ENCODE results near the gene PLCB3.

Gene PLCB3

GRCh38 chr11:64285885-64286800, 34.8 kb downstream of the PLCB3 start:
- peaks cover 23% of the 10 kb centered on the region for H3K36me3 ChIP-seq
- TF ChIP-seq CTCF (IDR thresholded peaks at IDR 0.05; ENCODE audit: low read depth, low read length) = peak; percentile 27; the same call in 1 of the 2 replicates
- DNase-seq = peak; percentile 39
- peaks cover 6% of the 10 kb centered on the region for H3K27me3 ChIP-seq (ENCODE audit: insufficient read depth, low read depth, severe bottlenecking)
- H3K9me3 ChIP-seq (ENCODE audit: severe bottlenecking) = no peaks in the 10 kb centered on the region
- H3K4me3 ChIP-seq (ENCODE audit: low read depth, low read length) = peak overlapping the region; percentile 96
- H3K27ac ChIP-seq = peak overlapping the region; percentile 91

DNA sequence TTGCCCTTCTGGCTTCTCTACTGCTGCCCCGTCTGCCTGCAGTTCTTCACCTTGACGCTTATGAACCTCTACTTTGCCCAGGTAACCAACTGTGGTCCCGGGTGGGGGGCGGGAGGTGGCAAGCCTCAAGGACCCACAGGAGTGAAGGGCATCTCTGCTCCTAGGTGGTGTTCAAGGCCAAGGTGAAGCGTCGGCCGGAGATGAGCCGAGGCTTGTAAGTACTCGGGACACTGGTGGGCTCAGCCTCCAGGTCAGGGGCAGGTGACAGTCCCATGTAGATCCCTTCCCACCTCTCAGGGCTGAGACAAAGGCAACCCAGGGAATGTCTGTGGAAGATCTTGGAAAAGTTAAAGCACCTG, 35.5 kb downstream of the PLCB3 start:
- no peak overlapping the region for H3K27ac ChIP-seq
- DNase-seq = no peak
- no peak for TF ChIP-seq CTCF (IDR thresholded peaks at IDR 0.05; ENCODE audit: low read depth, low read length)

DNA sequence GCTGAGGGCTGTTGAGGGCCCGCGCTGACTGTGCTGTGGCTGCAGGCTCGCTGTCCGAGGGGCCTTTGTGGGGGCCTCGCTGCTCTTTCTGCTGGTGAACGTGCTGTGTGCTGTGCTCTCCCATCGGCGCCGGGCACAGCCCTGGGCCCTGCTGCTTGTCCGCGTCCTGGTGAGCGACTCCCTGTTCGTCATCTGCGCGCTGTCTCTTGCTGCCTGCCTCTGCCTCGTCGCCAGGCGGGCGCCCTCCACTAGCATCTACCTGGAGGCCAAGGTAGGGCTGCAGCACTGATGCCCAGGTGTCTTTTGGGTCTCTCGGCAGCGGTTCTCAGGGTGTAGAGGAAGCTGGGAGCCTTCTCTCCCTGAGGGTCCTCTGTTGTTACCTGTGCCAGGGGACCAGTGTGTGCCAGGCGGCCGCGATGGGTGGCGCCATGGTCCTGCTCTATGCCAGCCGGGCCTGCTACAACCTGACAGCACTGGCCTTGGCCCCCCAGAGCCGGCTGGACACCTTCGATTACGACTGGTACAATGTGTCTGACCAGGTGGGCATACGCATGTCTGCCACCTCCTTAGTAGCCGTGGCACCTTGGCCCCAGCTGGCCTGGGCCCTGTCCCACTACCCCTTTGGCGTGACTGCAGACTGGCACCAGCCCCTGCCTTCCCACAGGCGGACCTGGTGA, 36.5 kb downstream of the PLCB3 start:
- peaks cover 8% of the 10 kb centered on the region for H3K36me3 ChIP-seq
- TF ChIP-seq CTCF (IDR thresholded peaks at IDR 0.05; ENCODE audit: low read depth, low read length) = no peak
- H3K4me3 ChIP-seq (ENCODE audit: low read depth, low read length) = no peak overlapping the region
- H3K27ac ChIP-seq = no peak overlapping the region
- no peak for DNase-seq
- peaks cover 16% of the 10 kb centered on the region for H3K27me3 ChIP-seq (ENCODE audit: insufficient read depth, low read depth, severe bottlenecking)
- H3K9me3 ChIP-seq (ENCODE audit: severe bottlenecking) = no peaks in the 10 kb centered on the region

More for the DNA sequence above, 35.5 kb downstream of the PLCB3 start:
- H3K4me3 ChIP-seq (ENCODE audit: low read depth, low read length) = no peak overlapping the region
- H3K9me3 ChIP-seq (ENCODE audit: severe bottlenecking) = no peaks in the 10 kb centered on the region
- peaks cover 17% of the 10 kb centered on the region for H3K36me3 ChIP-seq
- H3K27me3 ChIP-seq (ENCODE audit: insufficient read depth, low read depth, severe bottlenecking) = peaks cover 9% of the 10 kb centered on the region

DNA sequence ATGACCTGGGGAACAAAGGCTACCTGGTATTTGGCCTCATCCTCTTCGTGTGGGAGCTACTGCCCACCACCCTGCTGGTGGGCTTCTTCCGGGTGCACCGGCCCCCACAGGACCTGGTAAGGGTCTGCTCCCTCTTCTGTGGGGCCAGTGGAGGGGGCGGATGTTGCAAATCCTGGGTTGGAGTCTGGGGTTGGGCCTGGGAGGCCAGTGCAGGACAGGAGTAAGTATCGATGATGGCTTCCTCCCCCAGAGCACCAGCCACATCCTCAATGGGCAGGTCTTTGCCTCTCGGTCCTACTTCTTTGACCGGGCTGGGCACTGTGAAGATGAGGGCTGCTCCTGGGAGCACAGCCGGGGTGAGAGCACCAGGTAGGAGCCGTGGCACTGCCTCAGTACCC, 37.0 kb downstream of the PLCB3 start:
- TF ChIP-seq CTCF (IDR thresholded peaks at IDR 0.05; ENCODE audit: low read depth, low read length) = no peak
- H3K27me3 ChIP-seq (ENCODE audit: insufficient read depth, low read depth, severe bottlenecking) = peaks cover 22% of the 10 kb centered on the region
- H3K9me3 ChIP-seq (ENCODE audit: severe bottlenecking) = no peaks in the 10 kb centered on the region
- H3K4me3 ChIP-seq (ENCODE audit: low read depth, low read length) = no peak overlapping the region
- H3K36me3 ChIP-seq = peaks cover 3% of the 10 kb centered on the region
- no peak overlapping the region for H3K27ac ChIP-seq
- no peak for DNase-seq

DNA sequence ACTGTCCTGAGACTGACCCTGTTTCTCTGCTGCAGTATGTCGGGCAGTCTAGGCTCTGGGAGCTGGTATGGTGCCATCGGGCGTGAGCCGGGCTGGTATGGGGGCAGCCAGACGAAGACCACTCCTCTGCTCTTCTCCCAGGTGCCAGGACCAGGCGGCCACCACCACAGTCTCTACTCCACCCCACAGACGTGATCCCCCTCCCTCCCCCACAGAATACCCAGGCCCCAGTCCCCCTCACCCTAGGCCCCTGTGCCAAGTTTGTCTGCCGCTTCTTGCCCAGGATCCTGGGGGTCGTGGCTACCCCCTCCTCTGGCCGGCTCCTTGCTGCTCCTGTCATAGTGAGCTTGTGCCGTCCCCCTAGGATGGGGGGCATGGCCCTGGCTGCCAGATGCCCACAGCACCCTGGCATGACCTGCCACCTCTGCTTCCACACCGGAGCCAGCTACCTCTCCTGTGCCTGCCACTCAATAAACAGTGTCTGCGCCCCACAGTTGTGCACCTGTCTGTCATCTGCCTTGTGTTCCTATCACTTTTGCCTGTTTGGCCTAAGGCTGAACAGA, 37.8 kb downstream of the PLCB3 start:
- H3K27me3 ChIP-seq (ENCODE audit: insufficient read depth, low read depth, severe bottlenecking) = peaks cover 22% of the 10 kb centered on the region
- TF ChIP-seq CTCF (IDR thresholded peaks at IDR 0.05; ENCODE audit: low read depth, low read length) = no peak

More for the DNA sequence above, 37.8 kb downstream of the PLCB3 start:
- Histone ChIP-seq H3K36me3 (no peaks in the 10 kb centered on the region), H3K9me3 (ENCODE audit: severe bottlenecking) (no peaks in the 10 kb centered on the region), H3K4me3 (ENCODE audit: low read depth, low read length) (no peak overlapping the region), H3K27ac (no peak overlapping the region)
- DNase-seq = no peak
